ENCODE results near the gene MDK.

MDK gene

DNA sequence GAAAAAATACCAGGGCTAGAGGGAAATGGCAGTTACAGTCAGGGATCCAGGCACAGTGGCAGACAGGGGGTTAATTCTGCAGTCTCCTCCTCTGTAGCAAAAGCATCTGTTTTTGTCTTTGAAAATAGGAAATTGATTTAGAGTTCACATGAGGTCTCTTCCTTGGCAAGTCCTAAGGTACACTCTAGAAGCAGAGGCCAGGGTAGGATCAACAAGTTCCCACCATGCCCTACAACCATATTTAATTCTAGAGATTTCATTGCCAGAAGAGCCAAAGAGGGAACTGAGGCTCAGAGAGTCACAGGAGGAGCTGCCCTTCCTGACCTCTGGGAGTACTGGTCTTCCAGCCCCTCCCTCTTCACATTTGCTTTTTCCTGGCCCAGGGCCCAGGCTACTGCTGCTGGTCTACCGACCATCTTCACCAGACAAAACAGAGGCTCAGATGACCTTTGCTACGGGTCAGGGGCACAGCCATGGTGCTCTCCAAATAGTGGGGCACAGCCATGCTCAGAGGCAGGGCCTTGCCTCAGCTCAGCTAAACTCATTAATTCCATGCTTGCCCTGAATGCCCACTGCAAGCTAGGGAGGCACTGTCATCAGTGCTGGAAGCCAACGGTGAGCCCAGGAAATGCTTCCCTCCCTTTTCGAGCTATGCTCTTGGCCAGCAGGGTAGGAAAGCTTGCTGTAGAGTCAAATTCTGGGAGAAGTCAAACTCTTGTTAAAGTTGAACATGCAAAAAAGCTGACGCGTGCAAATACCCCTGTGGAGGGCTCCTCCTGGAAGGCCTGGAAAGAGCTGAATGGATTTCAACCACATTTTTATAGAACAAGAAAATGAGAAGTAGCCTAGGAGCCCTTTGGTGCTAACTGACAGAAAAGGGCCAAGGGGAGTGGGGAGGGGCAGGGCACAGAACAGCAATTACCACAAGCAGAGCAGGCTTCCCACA, 21.8 kb downstream of the MDK start:
- TF ChIP-seq POLR2AphosphoS5 (IDR thresholded peaks at IDR 0.05; ENCODE audit: low read depth, low read length) (no peak), TAF1 (IDR thresholded peaks at IDR 0.05; ENCODE audit: borderline replicate concordance, low read depth, low read length) (no peak), POLR2A (IDR thresholded peaks at IDR 0.05; ENCODE audit: low read depth, low read length) (no peak)
- FAIRE-seq (no peak), DNase-seq (ENCODE audit: insufficient read length) (no peak)

DNA sequence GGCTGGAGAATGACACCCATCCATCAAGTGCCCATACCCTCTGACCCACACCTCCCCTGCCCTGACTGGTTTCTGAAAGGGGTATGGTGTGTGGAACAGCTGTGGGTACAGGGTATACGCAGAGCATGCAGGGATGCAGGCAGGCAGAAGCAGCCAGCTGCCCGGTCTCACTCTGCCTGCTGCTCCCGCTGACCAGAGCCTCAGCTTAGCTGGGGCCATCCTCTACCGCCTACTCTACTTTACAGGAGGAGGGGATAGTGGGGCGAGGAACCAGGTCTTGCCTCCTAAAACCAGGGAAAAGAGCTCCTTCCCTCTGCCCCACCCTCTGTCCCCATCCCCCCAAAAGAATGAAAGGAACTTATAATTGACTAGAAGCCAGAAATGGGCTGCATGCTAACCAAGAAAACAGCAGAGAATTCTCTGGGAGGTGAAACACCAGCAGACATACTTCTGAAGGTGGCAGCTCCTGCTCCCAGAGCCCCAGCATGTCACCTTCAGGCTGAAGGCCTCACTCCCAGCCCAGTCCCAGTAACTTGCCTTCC, 23.1 kb downstream of the MDK start:
- no peak for DNase-seq (ENCODE audit: insufficient read length)
- TF ChIP-seq POLR2AphosphoS5 (IDR thresholded peaks at IDR 0.05; ENCODE audit: low read depth, low read length) (no peak), POLR2A (IDR thresholded peaks at IDR 0.05; ENCODE audit: low read depth, low read length) (no peak), TAF1 (IDR thresholded peaks at IDR 0.05; ENCODE audit: borderline replicate concordance, low read depth, low read length) (no peak)
- no peak for FAIRE-seq

DNA sequence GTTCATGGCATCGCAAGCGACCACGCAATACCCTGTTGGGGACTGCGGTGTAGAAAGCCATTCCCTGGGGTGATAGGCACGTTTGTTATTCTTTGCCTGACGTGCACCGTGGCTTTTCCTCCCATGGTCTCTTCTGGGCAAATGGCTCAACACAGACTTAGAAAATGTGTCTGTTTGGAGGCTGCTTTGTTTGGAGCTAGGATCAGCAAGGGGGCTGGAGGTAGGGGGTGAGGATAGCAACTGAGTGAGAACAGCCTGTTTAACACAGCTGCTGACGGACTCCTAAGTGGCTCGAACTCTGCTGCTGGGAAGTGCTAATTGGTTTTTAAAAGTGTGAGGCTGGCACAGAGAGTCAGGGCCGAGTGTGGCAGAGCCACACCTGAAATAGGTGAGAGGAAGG, 26.2 kb downstream of the MDK start:
- TF ChIP-seq POLR2A (IDR thresholded peaks at IDR 0.05; ENCODE audit: low read depth, low read length), result no peak
- DNase-seq (ENCODE audit: insufficient read length) (no peak), FAIRE-seq (no peak)

DNA sequence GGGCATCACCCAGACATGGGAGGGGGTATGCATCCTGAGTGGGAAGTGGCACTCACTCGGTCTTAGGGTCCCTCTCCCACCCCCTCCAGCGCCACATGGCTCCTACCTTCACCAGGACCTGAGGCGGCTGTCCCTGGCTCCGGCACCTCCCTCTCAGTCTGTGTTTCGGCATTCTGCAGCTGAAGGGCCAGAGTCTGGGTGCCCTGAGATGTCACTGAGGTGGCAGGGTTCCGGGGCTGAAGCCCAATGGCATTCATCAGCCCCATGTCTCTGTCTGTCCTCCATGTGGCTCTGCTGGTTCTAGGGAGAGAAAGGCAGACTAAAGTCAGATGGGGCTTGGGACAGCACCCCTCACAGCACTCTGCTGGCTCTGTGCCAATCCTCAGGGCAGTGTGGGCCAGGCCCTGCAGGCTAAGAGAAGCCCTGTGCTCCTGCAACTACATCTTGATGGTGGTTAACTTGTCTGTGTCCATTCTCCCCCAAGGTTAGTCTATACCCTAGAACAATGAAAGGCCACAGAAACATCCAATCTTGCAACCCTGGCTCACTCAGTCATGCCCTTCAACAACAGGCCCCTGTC, 27.0 kb downstream of the MDK start:
- FAIRE-seq (no peak), DNase-seq (ENCODE audit: insufficient read length) (no peak)

DNA sequence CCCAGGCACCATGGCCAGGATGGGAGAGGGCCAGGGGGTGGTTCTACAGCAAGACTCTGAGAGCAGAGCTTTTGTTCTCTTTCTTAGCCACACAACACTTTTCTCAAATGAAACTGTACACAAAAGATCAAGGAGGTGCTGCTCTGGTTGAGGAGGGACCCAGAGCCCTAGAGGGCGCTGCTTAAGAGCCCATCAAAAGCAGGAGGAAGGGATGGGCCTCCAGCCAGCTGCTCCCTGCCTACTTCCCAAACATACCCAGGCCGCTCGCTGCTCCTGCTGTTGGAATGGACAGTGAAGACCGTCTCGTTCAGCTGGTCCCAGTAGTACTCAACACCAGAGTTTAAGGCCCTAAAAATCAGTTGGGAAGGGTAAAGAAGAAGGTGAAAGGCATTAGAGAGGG, 28.6 kb downstream of the MDK start:
- no peak for TF ChIP-seq POLR2A (IDR thresholded peaks at IDR 0.05; ENCODE audit: low read depth, low read length)
- DNase-seq (ENCODE audit: insufficient read length) (no peak), FAIRE-seq (no peak)

More for the DNA sequence above, 27.0 kb downstream of the MDK start:
- TF ChIP-seq TAF1 (IDR thresholded peaks at IDR 0.05; ENCODE audit: borderline replicate concordance, low read depth, low read length) (no peak), POLR2A (IDR thresholded peaks at IDR 0.05; ENCODE audit: low read depth, low read length) (no peak), POLR2AphosphoS5 (IDR thresholded peaks at IDR 0.05; ENCODE audit: low read depth, low read length) (no peak)

DNA sequence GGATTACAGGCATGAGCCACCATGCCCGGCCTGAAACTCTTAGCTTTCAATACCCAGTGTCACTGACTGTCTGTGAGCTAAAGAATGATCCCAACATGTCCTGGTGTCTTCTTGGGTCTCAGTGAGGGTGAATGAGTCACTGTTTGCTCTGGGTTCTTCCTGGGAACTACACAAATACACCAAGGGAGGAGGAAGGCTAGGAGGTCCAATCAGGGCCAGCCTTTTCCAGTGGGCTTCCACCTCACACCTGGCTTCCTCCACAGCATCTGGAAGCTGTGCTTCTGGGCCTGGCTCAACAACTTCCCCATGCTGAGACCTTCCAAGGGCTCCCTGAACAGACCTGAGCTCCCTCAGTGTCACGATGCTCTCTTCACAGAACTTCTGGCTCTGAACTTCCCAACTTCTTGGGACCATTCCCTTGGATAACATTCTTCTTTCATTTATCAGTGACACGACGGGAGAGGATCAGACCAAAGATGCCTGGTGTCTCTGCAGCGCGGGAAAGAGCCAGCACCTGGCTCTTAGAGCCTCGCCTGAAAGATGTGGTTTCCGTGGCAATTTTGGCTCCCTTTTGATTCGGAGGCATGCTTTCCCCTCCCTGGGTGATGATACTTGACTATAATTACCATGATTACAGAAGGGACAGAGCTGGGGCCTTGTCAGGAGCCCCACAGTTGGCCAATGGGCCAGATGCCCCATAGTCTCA, 32.4 kb downstream of the MDK start:
- TF ChIP-seq TAF1 (IDR thresholded peaks at IDR 0.05; ENCODE audit: borderline replicate concordance, low read depth, low read length) (no peak), POLR2AphosphoS5 (IDR thresholded peaks at IDR 0.05; ENCODE audit: low read depth, low read length) (no peak), POLR2A (IDR thresholded peaks at IDR 0.05; ENCODE audit: low read depth, low read length) (no peak)
- DNase-seq (ENCODE audit: insufficient read length) (no peak), FAIRE-seq (no peak)

DNA sequence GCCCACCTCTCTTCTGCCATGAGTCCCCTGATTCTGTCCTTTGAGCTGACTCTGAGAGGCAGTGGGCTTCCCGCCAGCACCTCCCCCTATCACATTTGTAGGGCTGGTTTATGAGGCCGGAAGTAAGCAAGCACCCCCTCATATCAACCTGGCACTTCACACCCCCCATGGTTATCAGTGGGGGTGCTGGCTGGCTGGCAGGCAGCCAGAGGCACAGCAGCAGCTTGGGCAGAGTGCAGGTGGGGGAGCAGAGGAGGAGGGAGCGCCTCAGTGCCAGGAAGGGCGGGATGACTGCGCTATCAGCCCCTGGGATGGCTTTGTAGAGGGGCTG, 33.0 kb downstream of the MDK start:
- DNase-seq (ENCODE audit: insufficient read length), result no peak
- no peak for FAIRE-seq
- TF ChIP-seq POLR2AphosphoS5 (IDR thresholded peaks at IDR 0.05; ENCODE audit: low read depth, low read length) (no peak), POLR2A (IDR thresholded peaks at IDR 0.05; ENCODE audit: low read depth, low read length) (no peak), TAF1 (IDR thresholded peaks at IDR 0.05; ENCODE audit: borderline replicate concordance, low read depth, low read length) (no peak)

DNA sequence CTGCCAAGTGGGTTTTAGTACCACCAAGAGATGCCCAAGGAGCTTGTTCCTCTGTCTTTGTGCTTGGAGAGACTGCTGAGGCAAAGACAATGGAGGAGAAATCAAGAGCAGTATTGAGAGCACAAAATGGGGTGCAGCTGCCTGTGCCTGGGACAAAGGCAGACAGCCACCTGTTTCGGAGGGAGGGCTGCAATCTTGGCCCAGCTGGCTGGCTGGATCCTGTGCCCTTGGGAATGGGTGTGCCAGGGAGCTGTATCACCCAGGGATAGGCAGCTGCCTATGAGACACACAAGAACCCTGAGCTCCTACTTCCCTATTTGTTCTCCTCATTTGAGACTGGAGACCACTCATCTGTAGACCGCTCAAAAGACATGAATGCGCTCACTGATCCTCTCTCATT, 33.4 kb downstream of the MDK start:
- FAIRE-seq (no peak), DNase-seq (ENCODE audit: insufficient read length) (no peak)
- no peak for TF ChIP-seq POLR2A (IDR thresholded peaks at IDR 0.05; ENCODE audit: low read depth, low read length)
- no peak for TF ChIP-seq TAF1 (IDR thresholded peaks at IDR 0.05; ENCODE audit: borderline replicate concordance, low read depth, low read length)
- no peak for TF ChIP-seq POLR2AphosphoS5 (IDR thresholded peaks at IDR 0.05; ENCODE audit: low read depth, low read length)

DNA sequence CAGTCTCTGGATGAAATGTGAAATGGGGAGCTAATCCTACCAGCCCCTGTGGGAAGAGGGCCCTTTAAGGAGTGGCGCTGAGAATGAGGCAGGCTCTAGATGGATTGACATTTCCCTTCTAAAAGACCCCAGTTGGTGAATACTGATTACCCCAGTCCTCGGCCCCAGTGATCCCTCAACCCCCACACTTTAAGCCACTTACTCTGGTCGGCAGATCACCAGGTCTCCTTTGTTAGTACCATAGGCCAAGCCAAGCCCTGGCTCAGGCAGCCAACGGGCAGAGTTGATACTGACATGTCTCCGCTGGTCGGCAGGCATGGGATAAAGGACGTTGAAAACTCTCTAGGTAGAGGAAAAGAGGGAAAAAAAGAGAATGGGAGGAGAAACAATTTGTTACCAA, 36.2 kb downstream of the MDK start:
- no peak for TF ChIP-seq POLR2AphosphoS5 (IDR thresholded peaks at IDR 0.05; ENCODE audit: low read depth, low read length)
- TF ChIP-seq POLR2A (IDR thresholded peaks at IDR 0.05; ENCODE audit: low read depth, low read length), result no peak
- no peak for TF ChIP-seq TAF1 (IDR thresholded peaks at IDR 0.05; ENCODE audit: borderline replicate concordance, low read depth, low read length)
- no peak for FAIRE-seq
- DNase-seq (ENCODE audit: insufficient read length), result no peak

DNA sequence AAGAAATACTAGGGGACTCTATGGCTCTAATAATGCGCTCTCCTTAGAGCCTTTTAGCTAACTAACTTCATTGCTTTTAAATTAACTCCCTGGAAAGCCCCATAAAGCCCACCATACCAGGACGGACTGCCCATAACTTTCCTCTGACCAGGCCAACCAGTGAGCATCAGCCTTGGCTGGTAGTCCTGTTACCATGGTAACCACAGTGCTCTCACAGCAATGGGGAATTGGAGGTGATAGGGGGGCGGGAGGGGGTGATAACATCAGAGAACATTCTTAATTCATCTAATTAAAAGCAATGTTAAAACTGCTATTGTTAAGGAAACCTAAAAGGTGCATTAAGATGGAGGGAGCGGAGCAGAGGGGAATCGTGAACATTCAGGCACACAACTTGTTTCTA, 37.3 kb downstream of the MDK start:
- FAIRE-seq, result no peak
- no peak for DNase-seq (ENCODE audit: insufficient read length)

DNA sequence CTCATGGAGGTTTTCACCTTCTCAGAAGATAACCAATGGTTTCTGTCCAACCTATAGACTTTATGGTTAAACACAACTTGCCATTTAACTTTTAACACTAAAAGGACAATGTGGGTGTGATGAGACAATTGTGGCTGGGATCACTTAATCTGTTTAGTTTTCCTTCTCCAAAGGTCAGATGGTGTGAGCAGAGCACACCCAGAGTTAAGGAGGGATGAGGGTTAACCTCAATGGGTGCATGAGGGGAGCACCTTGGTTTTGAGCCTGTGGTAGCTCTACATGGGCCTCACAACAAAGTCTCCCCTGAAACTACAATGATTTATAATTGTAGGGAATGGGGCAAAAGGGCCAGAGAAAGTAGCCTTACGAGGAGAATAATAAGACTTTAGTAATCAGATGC, 39.0 kb downstream of the MDK start:
- DNase-seq (ENCODE audit: insufficient read length) (no peak), FAIRE-seq (no peak)
- TF ChIP-seq TAF1 (IDR thresholded peaks at IDR 0.05; ENCODE audit: borderline replicate concordance, low read depth, low read length) (no peak), POLR2A (IDR thresholded peaks at IDR 0.05; ENCODE audit: low read depth, low read length) (no peak), POLR2AphosphoS5 (IDR thresholded peaks at IDR 0.05; ENCODE audit: low read depth, low read length) (no peak)

More for the DNA sequence above, 37.3 kb downstream of the MDK start:
- TF ChIP-seq POLR2AphosphoS5 (IDR thresholded peaks at IDR 0.05; ENCODE audit: low read depth, low read length) (no peak), TAF1 (IDR thresholded peaks at IDR 0.05; ENCODE audit: borderline replicate concordance, low read depth, low read length) (no peak), POLR2A (IDR thresholded peaks at IDR 0.05; ENCODE audit: low read depth, low read length) (no peak)

Data from GM12892 (cell line).